HG02642 (cell line): ENCODE results near the gene ERI3.
"Not testable (repeated sequence)": the region's sequence is repeated elsewhere in the genome, so short reads cannot be mapped to it uniquely, and the experiment has no call there.

Experiments
- ATAC-seq: cut with Tn5 transposase; IDR thresholded peaks from one replicate; pipeline ENCODE4 v1.9.1; 2021; ENCODE audit warnings: mild to moderate bottlenecking; ENCODE audit not compliant: unreplicated experiment, poor library complexity

ERI3 gene

GRCh38 chr1:44220001-44220751 is 134.9 kb downstream of the ERI3 start:
- ATAC-seq, result no peak

GRCh38 chr1:44219301-44219626 is 135.8 kb downstream of the ERI3 start:
- no peak for ATAC-seq

GRCh38 chr1:44218503-44219300 is 136.4 kb downstream of the ERI3 start:
- ATAC-seq, result no peak

- ATAC-seq, result no peak
These were observed 137.1 kb downstream of the ERI3 start for GRCh38 chr1:44217809-44218410.

GRCh38 chr1:44213222-44214112 is 141.6 kb downstream of the ERI3 start, which contains the start of gene DMAP1:
Gene DMAP1, plus strand, starts transcription at chr1:44213471. Its CDS starts 283 bp downstream, at chr1:44213754.
- ATAC-seq, result peak; percentile 77

GRCh38 chr1:44212355-44213221 is 142.5 kb downstream of the ERI3 start:
- ATAC-seq, result no peak

GRCh38 chr1:44210595-44210994 is 144.5 kb downstream of the ERI3 start:
- ATAC-seq, result no peak

GRCh38 chr1:44208226-44208625 is 146.8 kb downstream of the ERI3 start:
- no peak for ATAC-seq

- not testable (repeated sequence) for ATAC-seq
These were observed 148.5 kb downstream of the ERI3 start for GRCh38 chr1:44206545-44206944.

- no peak for ATAC-seq
These were observed 154.7 kb downstream of the ERI3 start for GRCh38 chr1:44200336-44200735.

GRCh38 chr1:44174630-44175029 is 180.4 kb downstream of the ERI3 start:
- no peak for ATAC-seq
